ENCODE measurements around the gene BAIAP2L2.
"Not testable (repeated sequence)": the region's sequence is repeated elsewhere in the genome, so short reads cannot be mapped to it uniquely, and the experiment has no call there.

Gene BAIAP2L2

DNA sequence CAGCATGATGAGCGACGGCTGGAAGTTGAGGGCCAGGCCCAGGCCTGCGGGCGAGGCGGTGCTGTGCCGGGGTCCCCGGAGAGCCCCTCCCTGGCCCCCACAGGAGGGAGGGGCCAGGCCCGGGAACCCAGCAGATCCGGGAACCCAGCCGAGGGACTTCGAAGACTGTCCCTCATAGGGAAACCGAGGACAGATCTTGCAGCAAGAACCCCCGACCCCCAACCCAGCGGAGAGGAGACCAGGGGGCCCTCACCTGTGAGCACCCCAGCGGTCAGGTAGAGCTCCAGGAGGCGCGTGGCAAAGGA lies 28.9 kb downstream of the BAIAP2L2 start:
- DNase-seq (ENCODE audit: low read depth), result no peak

DNA sequence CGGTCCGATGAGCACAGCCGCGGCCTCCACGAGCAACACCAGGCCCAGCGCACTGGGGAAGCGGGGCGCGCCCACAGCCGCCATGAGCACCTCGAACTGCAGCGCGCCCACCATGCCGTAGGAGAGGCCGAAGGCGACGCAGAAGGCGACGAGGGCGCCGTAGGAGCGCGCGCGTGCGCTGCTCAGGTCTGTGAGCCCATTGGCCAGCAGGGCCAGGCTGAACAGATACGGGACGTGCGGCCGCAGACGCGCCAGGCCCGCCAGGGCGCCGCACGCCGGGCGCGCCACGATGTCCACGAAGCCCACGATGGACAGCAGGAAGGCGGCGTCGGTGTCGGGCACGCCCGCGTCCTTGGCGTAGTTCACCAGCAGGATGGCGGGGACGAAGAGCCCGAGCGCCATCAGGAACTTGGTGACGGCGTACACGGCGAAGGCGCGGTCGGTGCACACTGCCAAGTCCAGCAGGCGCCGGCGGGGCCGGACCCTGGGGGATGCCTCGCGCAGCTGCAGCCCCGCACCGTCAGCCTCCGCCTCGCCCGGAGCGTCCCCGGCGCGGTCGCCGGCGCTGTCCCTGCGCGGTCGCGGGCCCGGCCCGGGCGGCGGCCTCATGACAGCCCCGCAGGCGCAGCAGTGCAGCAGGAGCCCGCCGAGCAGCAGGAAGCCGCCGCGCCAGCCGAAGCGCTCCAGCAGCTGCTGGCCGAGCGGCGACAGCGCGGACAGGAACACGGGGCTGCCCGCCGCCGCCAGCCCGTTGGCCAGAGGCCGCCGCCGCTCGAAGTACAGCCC lies 29.4 kb downstream of the BAIAP2L2 start:
- DNase-seq (ENCODE audit: low read depth), result no peak

- DNase-seq (ENCODE audit: low read depth), result no peak
Observed at GRCh38 chr22:38080474-38080849, 30.0 kb downstream of the BAIAP2L2 start.

DNA sequence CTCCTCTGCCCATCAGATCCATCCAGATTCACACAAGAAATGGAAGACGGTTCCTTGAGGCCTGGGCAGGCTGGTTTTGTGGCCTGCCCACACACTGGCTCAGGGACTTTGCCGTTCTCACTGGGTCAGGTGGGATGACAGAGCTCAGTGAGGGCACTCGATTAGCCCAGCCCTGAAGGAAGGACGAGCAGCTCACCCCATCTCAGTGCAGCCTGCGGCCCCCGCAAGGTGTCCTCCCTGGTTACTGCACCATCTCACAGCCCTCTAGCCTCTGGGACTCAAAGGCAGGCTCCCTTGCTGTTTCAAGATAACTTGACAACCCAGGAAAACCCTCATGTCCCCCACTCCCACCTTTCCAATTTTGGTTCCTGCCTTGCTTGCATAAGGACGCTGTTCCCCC lies 30.7 kb downstream of the BAIAP2L2 start:
- DNase-seq (ENCODE audit: low read depth), result no peak

DNA sequence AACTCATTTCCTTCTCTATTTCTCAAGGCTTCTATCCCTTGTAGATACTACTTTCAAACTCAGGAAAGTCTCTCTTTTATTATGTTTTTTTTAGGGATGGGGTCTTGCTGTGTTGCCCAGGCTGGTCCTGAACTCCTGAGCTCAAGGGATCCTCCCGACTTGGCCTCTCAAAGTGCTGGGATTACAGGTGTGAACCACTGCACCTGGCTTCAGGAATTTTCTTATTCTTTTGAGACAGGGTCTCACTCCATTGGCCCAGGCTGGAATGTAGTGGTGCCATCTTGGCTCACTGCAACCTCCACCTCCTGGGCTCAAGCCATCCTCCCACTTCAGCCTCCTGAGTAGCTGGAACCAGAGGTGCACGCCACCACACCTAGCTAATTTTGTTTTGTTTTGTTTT lies 31.3 kb downstream of the BAIAP2L2 start:
- DNase-seq (ENCODE audit: low read depth), result not testable (repeated sequence)

DNA sequence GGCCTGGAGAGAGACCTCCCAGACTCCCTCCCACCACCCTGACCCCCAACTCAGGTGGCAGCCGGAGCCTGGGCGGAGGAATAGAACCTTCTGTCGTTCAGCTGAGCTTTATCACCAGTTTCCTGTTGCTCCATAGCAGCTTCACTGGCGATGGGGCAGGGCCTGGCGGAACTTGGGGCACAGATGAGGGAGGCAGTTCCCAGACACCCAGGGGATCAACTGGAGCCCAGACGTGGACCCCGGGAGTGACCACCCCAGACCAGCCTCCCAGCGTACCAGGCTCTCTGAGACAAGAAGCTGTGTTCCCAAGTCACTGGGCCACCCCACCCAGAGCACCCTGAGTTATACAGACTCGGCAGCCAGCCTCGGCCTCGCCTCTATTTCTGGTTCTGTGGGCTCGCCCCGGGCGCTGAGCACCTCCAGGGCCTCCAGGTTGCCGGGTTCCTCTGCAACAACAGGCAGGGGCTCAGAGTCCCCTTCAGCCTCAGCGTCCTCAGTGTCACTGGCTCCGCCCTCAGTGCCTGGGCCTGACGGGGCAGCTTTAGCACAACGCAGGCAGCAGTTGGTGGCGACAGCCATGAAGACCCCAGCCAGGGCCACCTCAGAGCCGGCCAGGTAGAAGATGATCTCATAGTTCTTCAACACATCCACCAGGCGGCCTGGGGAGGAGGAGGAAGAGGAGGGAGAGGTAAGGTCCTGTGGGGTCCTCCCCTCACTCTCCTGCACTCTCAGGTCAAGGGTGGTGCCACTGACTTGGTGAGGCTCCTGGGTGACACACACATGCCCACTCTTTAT lies 32.2 kb downstream of the BAIAP2L2 start:
- no peak for DNase-seq (ENCODE audit: low read depth)

DNA sequence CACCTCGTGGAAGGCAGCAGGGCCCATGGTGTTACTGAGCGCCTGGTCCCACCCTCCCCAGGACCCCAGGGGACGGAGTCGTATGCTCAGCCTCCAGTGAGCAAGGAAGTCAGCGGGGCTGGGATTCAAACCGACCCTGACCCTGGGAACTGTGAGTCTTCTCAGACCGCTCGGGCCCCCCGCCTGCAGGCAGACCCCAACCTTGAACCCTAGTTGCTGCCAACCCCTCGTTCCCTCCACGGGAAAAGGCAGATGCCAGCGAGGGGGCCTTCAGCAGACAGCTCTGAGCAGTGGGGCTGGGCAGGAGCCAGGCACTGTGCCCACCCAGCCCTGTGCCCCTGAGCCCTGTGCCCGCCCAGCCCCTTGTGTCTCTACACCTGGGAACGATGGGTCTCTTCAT lies 32.9 kb downstream of the BAIAP2L2 start:
- DNase-seq (ENCODE audit: low read depth), result no peak

DNA sequence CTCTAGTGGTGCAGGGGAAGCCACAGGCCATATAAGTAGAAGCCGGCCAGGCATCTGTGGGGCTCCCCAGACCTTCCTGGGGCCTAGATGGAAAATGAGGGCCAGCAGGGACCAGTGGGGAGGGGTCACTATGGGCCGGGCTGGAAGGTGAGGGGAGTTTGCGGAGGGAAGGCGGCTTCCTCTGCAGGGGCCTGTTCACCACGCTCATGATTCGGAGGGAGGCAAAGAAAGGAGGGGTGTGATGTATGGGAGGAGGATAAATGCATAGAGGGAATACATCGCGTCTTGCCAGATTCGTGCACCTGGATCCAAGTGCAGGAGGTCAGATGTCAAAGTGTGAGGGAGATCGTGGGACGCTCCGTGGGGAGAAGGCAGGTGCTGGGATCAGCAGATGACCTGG lies 33.4 kb downstream of the BAIAP2L2 start:
- no peak for DNase-seq (ENCODE audit: low read depth)

- no peak for DNase-seq (ENCODE audit: low read depth)
Observed at GRCh38 chr22:38075961-38076360, 34.5 kb downstream of the BAIAP2L2 start.

GRCh38 chr22:38075105-38075825 lies 35.2 kb downstream of the BAIAP2L2 start:
- DNase-seq (ENCODE audit: low read depth), result no peak

- no peak for DNase-seq (ENCODE audit: low read depth)
Observed at GRCh38 chr22:38074181-38075104, 36.0 kb downstream of the BAIAP2L2 start.

- no peak for DNase-seq (ENCODE audit: low read depth)
Observed at GRCh38 chr22:38073150-38074130, 37.0 kb downstream of the BAIAP2L2 start.

DNA sequence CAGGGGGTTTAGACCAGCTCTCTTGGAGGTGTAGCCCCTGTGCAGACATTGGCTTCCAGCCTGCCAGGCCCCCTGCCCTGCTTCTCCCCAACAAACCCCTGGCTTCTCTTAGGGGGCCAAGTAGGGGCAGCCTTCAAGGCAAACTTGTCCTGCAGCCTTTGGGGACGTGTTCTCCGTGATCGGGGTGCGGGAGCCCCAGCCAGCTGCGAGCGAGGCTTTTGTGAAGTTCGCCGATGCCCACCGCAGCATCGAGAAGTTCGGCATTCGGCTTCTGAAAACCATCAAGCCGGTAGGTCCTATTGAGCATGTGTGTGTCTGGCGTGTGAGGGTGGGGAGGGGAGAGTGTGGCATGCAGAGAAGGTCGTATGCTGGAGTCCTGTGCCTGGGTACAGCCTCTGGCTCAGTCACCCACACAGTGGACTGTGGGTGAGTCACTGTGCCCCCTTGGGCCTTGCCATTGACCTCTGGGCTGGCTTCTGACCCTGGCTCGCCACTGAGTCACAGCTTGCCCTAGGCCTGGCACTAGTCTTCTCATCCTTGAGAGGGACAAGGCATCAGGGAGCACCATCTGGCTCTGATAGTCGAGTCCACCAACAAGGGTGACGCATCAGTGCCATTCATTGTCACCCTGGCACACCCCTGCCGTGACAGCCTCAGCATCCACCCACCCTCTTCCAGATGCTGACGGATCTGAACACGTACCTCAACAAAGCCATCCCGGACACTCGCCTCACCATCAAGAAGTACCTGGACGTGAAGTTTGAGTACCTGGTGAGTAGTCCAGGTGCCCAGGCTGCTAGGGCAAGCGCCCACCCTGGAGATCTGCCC lies 37.9 kb downstream of the BAIAP2L2 start:
- no peak for DNase-seq (ENCODE audit: low read depth)

DNA sequence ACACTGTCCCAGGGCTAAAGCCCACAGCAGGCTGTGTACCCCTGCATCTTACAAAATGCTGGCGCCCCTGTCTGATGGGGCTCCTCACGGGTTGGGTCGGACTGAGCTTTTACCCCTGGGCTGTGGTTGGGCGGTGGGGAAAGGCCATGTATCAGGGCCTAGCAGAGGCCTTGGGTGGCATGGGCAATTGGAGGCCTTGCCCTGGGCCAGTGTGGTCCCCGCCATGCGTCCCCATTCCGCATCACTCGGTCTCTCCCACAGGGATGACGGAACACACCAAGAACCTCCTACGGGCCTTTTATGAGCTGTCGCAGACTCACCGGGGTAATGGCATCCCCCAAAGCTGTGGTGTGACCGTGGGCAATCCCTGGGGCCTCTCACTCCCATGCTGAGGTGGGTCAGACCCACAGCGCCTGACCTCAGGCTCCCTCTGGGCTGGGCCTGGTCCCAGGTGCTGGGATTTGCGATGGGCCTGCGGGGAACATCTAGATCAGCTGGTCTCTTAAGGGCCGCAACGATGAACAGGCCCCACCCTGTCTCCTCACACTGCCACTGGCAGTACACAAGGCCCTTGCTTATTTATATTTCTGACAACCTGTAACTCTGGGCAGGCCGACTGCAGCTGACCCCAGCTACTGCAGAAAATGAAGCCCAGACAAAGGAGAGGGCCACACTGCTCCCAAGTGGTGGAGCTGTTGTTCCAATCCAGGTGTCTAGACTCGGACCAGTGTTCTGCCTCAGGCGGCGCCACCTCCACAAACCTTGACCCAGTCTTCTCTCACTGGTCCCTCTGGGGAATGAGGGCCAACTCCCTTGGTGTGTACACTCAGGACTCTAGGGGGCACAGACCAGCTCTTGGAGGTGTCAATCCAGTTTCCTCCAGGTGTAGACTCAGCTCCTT lies 38.8 kb downstream of the BAIAP2L2 start:
- DNase-seq (ENCODE audit: low read depth), result no peak

DNA sequence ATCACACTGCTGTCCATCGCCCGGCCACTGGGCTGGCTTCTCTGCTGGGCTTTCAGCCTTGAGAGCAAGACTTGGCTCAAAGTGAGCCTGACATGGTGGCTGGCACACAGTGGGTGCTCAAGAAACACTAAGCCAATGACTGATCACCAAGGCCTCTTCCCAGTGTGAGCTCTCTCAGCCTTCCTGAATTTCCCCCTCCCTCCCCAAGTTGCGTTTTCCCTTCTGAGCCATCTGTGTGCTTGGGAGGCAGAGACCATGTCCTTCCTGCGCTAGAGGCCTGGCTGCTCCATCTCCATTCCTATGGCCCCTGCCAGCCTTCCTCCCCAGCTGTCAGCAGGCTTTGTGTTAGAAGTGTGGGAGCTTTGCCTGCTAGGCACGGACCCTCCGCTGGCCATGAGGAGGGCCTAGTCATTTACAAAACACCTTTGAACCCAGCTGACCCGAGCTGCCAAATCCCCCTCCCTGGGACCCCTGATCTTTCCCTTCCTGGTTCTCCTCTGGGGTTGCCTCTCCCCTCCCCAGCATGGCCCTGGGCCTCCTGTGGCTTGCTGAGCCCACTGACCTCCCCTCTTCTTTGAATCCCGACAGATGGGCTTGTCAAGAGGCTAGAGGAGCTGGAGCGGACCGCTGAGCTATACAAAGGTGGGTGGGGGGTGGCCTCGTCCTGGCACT lies 40.1 kb downstream of the BAIAP2L2 start:
- DNase-seq (ENCODE audit: low read depth), result no peak

- no peak for DNase-seq (ENCODE audit: low read depth)
Observed at GRCh38 chr22:38069372-38070249, 40.9 kb downstream of the BAIAP2L2 start.
